Stomach (tissue), 9 donors: ENCODE results near the gene CACNA2D3. TPM values are rescaled to one million over a fixed set of nuclear protein-coding genes. Genes with fewer than 3 reads are reported as not detected.

ENCODE experiments used
- DNase-seq, 2 donors: peaks; one replicate each; pipeline versions ENCODE4 v3.0.0 to v3.0.0-alpha.2; 2013 to 2019
- H3K27ac ChIP-seq, 5 donors: fragments of 200-600 bp in 4 of 5; sonication (generic) in 4 of 5; one replicate each; pipeline ENCODE4 v1.5.1; 2013 to 2019; ENCODE audit warnings: mild to moderate bottlenecking in 1 of 5, moderate library complexity in 1 of 5
- H3K27me3 ChIP-seq, 3 donors: fragments of 200-600 bp; sonication (generic); one replicate each; pipeline ENCODE4 v1.5.1; 2017 to 2019; ENCODE audit warnings: mixed run types in 1 of 3
- H3K36me3 ChIP-seq, 4 donors: fragments of 200-600 bp; sonication (generic); 1 replicate in 3 of 4; 2 replicates in 1 of 4; pipeline ENCODE4 v1.5.1; 2016 to 2019
- H3K4me1 ChIP-seq, 4 donors: fragments of 200-600 bp; sonication (generic); one replicate each; pipeline ENCODE4 v1.5.1; 2016 to 2019
- H3K4me3 ChIP-seq, 4 donors: fragments of 200-600 bp; sonication (generic) in 3 of 4; one replicate each; pipeline ENCODE4 v1.5.1; 2016 to 2019; ENCODE audit warnings: mild to moderate bottlenecking in 1 of 4
- H3K9me3 ChIP-seq, 4 donors: fragments of 200-600 bp; sonication (generic); one replicate each; pipeline ENCODE4 v1.5.1; 2016 to 2019
- CTCF ChIP-seq, 7 experiments: fragments of 450-650 bp in 4 of 7; fragments of 200-600 bp in 3 of 7; sonication (generic) in 3 of 7; IDR thresholded peaks; one replicate each; pipeline ENCODE4 v1.5.1; 2016 to 2019; ENCODE audit warnings: antibody characterized with exemption in 7 of 7, control low read depth in 2 of 7, mild to moderate bottlenecking in 1 of 7
- EP300 ChIP-seq: sonication (generic); formaldehyde crosslinking; IDR thresholded peaks from one replicate; pipeline ENCODE4 v1.6.1; 2017; ENCODE audit warnings: antibody characterized with exemption
- POLR2A ChIP-seq, 4 donors: fragments of 450-650 bp; IDR thresholded peaks; one replicate each; pipeline ENCODE4 v1.6.1; 2016; ENCODE audit warnings: antibody characterized with exemption in 4 of 4, control low read depth in 2 of 4, mild to moderate bottlenecking in 1 of 4, moderate library complexity in 1 of 4
- POLR2AphosphoS5 ChIP-seq, 3 donors: sonication (generic); formaldehyde crosslinking; IDR thresholded peaks; one replicate each; pipeline ENCODE4 v1.6.1; 2016; ENCODE audit warnings: antibody characterized with exemption in 3 of 3
- WGBS, 5 donors: extraction: QIAGEN DNeasy Blood & Tissue Kit in 3 of 5; methylation state at CpG; one replicate each; pipeline versions ENCODE4 v1.1.5 to v1.1.7; 2013 to 2018; 5-methylcytosine and 5-hydroxymethylcytosine counted together
- intact Hi-C: fragments of 100-400 bp; cut with DNase I; formaldehyde crosslinking; loops from one replicate; pipeline ENCODE4 v1.15.1; 2023; ENCODE audit warnings: low total_unique reads
- polyA plus RNA-seq, 3 donors: library from polyadenylated mRNA; stranded (reverse); fragments of 200-250 nt; gene quantifications; one replicate each; pipeline ENCODE4 v1.2.3, GENCODE V29; 2013
- total RNA-seq, 5 donors: library from RNA; depleted of rRNA; stranded (reverse); fragments of >200 nt; gene quantifications; one replicate each; pipeline versions ENCODE4 v1.1.0 to v1.2.3, GENCODE V29; 2014 to 2016
- donor health status: healthy with polysubstance abuse.
- donor health status: Bipolar disorder and iron deficiency.
- donor health status: healthy.

Gene CACNA2D3
- total and polyA plus RNA-seq, 8 donors, result 0.56 to 54.0 (median 2.9) TPM; not detected in 1

GRCh38 chr3:54865316-54865715, 743.0 kb downstream of the CACNA2D3 start:
- intact Hi-C loops, result no loop called here
- peaks cover 0 to under 1% (median 0%) of the 10 kb centered on the region in 4 donors for H3K4me1 ChIP-seq
- no peaks in the 10 kb centered on the region for H3K27me3 ChIP-seq
- no peaks in the 10 kb centered on the region for H3K36me3 ChIP-seq
- no peak for DNase-seq
- no peak overlapping the region for H3K4me3 ChIP-seq
- H3K9me3 ChIP-seq, result no peaks in the 10 kb centered on the region
- no peak overlapping the region for H3K27ac ChIP-seq
- no peak for TF ChIP-seq CTCF (IDR thresholded peaks at IDR 0.05)
- no peak for TF ChIP-seq POLR2AphosphoS5 (IDR thresholded peaks at IDR 0.05)
- no peak for TF ChIP-seq POLR2A (IDR thresholded peaks at IDR 0.05)
- TF ChIP-seq EP300, result no peak
- WGBS, 5 donors, result 73 to 80% (median 75%) methylated on average over 4 of the region's 4 CpGs

- intact Hi-C loops, result no loop called here
- H3K4me1 ChIP-seq, result peaks cover 0 to 4% (median 0%) of the 10 kb centered on the region in 4 donors
- no peak overlapping the region for H3K4me3 ChIP-seq
- H3K27ac ChIP-seq, result no peak overlapping the region
- 75 to 86% (median 82%) methylated on average over 4 of the region's 4 CpGs for WGBS, 5 donors
- H3K27me3 ChIP-seq, result no peaks in the 10 kb centered on the region
- DNase-seq, result no peak
- H3K9me3 ChIP-seq, result no peaks in the 10 kb centered on the region
- no peaks in the 10 kb centered on the region for H3K36me3 ChIP-seq
- TF ChIP-seq CTCF (IDR thresholded peaks at IDR 0.05), result no peak
- TF ChIP-seq POLR2AphosphoS5 (IDR thresholded peaks at IDR 0.05), result no peak
- TF ChIP-seq EP300, result no peak
- TF ChIP-seq POLR2A (IDR thresholded peaks at IDR 0.05), result no peak
Observed at GRCh38 chr3:54866251-54866650, 743.9 kb downstream of the CACNA2D3 start.

- Histone ChIP-seq H3K27ac (no peak overlapping the region), H3K27me3 (no peaks in the 10 kb centered on the region), H3K9me3 (no peaks in the 10 kb centered on the region), H3K4me1 (peaks cover 0 to 4% (median 0%) of the 10 kb centered on the region in 4 donors), H3K36me3 (no peaks in the 10 kb centered on the region), H3K4me3 (no peak overlapping the region)
- intact Hi-C loops, result no loop called here
- peak in 1 of 2 donors; percentile 78 for DNase-seq
- peak in 1 of 7 experiments; percentile 23 for TF ChIP-seq CTCF (IDR thresholded peaks at IDR 0.05)
- peak in 1 of 3 donors; percentile 7 for TF ChIP-seq POLR2AphosphoS5 (IDR thresholded peaks at IDR 0.05)
- no peak for TF ChIP-seq POLR2A (IDR thresholded peaks at IDR 0.05)
- WGBS, 5 donors, result 48 to 49% (median 48%) methylated on average over 7 of the region's 7 CpGs
Observed at GRCh38 chr3:54870423-54870822, 748.1 kb downstream of the CACNA2D3 start.

GRCh38 chr3:54871867-54872266, 749.5 kb downstream of the CACNA2D3 start:
- H3K27ac ChIP-seq, result no peak overlapping the region
- H3K27me3 ChIP-seq, result no peaks in the 10 kb centered on the region
- no peaks in the 10 kb centered on the region for H3K36me3 ChIP-seq
- H3K9me3 ChIP-seq, result no peaks in the 10 kb centered on the region
- WGBS, 5 donors, result 59 to 70% (median 69%) methylated on average over 4 of the region's 4 CpGs
- H3K4me3 ChIP-seq, result no peak overlapping the region
- no peak for DNase-seq
- H3K4me1 ChIP-seq, result peaks cover 0 to 4% (median 0%) of the 10 kb centered on the region in 4 donors
- intact Hi-C loops, result no loop called here
- TF ChIP-seq EP300 (no peak), POLR2A (IDR thresholded peaks at IDR 0.05) (no peak), CTCF (IDR thresholded peaks at IDR 0.05) (no peak), POLR2AphosphoS5 (IDR thresholded peaks at IDR 0.05) (no peak)
